IPS DF 4.7 (cell line): ENCODE data around the gene MCM5.
"Not testable (repeated sequence)": the region's sequence is repeated elsewhere in the genome, so short reads cannot be mapped to it uniquely, and the experiment has no call there.

Experiments used
- DNase-seq: peaks from one replicate; pipeline ENCODE4 v3.0.0-alpha.2; 2013; ENCODE audit warnings: low spot score; ENCODE audit errors: extremely low read depth

Gene MCM5

DNA sequence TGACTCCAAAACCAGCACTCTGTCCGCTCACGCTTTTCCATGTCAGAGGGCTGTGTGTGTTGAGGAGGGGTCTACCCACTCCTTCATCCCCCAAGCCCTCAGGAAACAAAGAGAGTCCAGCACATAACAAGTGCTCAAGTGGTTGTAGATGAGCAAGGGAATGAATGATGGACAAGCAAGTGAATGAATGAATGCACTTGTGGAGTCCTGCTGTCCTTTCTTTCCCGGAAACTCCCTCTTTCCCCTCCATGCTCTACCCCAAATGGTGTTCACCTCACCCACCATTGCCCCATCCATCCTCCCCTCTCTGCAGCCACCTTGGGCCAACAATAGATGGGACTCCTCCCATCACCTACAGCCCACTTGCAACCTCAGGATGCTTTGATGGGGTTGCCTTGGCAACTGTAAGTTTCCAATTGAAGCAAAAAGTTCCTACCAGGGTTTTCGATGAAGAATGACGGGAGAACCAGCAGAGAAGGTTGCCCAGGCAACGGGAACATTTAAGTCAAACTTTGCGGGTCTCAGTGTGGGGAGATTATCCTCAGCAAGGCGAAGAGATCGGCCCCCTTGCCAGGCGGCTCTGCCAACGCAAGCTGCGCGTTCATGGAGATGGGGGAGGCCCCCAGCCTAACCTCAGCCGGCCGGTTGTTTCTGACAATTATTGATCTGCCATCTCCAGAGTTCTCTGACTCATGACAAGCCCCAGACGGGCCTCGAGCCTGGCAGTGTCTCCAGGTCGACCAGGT, 51.1 kb downstream of the MCM5 start:
- no peak for DNase-seq

GRCh38 chr22:35451592-35451991, 51.7 kb downstream of the MCM5 start:
- DNase-seq = no peak

- no peak for DNase-seq
Observed at GRCh38 chr22:35452351-35452781, 52.4 kb downstream of the MCM5 start.

DNA sequence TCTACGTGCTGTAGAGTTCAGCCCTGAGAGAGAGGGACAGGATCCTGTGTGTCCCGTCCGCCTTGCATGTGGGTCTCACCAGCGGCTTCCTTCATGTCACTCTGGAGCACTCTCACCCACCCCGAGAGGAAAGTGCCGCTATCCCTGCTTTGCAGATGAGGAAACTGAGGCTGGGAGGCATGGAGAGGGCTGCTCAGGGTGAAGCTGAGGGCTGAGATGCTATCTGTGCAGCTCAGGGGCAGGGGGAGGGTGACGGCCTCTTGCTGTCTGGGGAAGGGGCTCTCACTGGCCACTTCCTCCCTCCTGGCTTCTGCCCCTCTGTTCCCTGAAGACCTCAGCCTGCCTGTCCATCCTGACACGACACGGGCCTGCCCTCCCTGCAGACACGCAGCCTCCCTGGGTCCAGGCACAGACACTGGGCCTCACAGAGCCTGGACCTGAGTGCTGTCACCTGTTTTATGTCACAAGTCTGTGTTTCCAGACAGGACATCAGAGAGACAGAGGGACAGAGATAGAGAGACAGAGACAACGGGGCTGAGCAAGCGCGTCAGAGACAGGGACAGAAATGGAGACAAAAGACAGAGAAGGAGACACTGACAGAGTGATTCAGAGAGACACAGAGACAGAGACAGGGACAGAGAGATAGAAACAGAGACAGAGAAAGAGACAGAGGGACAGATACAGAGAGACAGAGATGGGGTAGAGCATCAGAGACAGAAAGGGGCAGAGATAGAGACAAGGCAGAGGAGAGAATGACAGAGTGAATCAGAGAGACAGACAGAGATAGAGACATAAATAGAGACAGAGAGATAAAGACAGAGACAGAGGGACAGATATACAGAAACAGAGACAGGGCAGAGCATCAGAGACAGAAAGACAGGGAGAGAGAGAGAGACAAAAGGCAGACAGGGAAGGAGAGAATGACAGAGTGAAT, 53.1 kb downstream of the MCM5 start:
- no peak for DNase-seq

- DNase-seq = no peak
Observed at GRCh38 chr22:35454416-35455054, 54.6 kb downstream of the MCM5 start.

- DNase-seq = no peak
Observed at GRCh38 chr22:35455529-35455928, 55.6 kb downstream of the MCM5 start.

- DNase-seq = no peak
Observed at GRCh38 chr22:35456757-35457156, 56.8 kb downstream of the MCM5 start.

DNA sequence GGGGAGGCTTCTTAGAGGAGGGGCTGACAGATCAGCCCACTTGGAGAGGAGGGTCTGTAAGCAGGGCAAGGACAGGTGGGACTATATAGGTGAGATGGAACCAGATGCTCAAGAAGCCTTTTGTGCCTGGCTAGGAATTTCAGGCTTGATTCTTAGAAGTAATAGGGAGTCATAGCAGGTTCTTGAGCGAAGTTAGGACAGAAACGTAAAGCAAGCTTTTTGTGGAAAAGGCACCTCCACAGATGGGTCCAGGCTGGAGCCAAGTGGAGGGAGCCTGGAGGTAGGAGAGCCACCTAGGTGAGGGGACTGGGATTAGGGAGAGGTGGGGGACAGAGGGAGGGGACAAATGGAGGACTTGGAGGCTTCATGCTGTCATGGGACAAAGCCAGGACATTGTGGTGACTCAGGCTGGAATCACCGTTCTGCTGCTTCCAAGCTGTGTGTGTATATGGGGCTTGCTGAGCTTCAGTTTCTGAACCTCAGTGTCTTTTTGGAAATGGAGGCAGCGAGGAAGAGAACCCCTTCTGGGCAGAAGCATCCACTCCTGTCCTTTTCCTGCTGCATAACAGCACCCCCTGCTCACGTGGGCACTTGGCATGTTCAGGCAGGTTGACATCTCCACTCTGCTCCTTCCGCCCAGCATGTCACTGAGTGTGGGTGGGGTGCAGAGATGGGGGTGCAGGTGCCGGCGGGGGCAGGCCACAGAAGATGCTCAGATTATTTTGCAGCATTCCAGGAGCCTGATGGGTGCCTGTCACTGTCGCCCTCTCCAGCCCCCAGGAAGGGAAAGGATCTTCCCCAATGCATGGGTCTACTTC, 58.0 kb downstream of the MCM5 start:
- DNase-seq = no peak

DNA sequence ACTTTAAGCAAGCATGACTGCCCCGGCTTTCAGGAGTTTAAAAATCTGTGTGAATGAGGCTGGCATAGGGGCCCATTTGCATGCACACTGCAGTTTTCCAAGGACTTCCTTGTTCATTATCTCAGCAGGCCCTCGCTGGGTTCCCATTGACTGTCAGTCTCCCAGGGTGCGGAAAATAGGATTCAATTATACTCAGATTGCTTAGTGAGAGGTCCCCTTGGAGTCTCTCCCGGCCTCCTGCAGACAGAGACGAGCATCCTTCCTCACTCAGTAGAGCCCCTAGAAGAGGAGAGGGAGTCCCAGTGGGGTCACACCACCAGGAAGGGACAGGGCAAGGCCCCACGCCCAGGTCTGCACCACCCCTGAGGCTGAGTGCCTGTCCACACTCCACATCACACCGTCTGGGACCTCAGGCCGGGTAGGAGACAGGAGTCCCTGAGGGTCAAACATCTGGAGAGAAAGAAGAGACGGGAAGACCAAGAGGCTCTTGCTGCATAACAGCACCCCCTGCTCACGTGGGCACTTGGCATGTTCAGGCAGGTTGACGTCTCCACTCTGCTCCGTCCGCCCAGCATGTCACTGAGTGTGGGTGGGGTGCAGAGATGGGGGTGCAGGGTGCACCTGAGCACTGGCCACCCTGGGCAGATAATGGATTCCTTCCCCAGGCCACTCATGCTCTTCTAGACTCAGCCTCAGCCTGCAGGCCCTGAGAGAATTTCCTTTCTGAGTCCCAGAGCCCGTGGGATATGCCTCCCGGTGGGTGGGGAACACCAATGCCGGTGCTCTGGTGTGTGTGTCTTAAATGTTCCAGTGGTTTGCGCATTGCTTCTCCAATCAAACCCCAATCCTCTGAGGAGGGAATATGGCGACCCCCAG, 58.8 kb downstream of the MCM5 start:
- no peak for DNase-seq

DNA sequence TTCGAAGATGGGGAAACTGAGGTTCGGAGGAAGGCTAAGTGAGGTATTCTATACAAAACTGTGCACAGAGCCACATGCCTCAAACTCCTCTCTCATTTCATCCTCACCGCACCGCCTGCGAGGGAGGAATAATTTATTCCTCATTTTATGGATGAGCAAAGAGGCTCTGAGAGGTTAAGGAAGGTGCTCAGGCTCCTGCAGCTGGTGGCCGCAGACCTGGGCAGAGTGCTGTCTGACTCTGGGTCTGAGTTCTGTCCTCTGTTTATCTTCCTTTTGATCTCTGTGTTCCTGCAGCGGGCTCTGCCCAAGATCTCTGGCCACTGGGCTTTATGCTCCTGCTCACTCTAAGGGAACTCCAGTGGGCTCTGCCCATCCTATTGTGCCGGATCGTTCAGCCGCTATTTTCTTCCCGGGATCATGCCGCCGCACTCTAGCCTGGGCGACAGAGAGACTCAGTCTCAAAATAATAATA, 59.5 kb downstream of the MCM5 start:
- DNase-seq = no peak

GRCh38 chr22:35459976-35460375, 60.0 kb downstream of the MCM5 start:
- DNase-seq = not testable (repeated sequence)

- DNase-seq = no peak
Observed at GRCh38 chr22:35460688-35461087, 60.7 kb downstream of the MCM5 start.

GRCh38 chr22:35462498-35463230, 62.7 kb downstream of the MCM5 start:
- DNase-seq = no peak

- no peak for DNase-seq
Observed at GRCh38 chr22:35463231-35463933, 63.4 kb downstream of the MCM5 start.

DNA sequence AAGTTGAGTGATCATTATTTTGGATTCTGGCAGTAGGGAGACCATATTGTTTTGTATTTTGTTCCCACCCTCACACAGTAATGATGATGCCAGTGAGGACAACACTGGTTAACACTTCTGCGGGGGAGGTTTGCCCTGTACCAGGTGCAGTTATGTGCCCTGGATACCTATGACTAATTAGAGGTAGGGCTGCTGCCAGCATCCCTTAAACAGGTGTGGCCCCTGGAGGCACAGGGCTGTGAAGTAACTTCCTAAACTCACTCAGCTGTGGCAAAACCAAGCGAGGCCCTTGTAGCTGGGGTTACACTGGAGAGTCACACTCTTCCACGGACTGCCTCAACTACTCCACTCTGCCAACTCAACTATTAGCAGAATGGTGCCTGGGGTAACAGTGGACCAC, 64.5 kb downstream of the MCM5 start:
- DNase-seq = no peak

GRCh38 chr22:35465109-35465701, 65.3 kb downstream of the MCM5 start:
- DNase-seq = no peak

DNA sequence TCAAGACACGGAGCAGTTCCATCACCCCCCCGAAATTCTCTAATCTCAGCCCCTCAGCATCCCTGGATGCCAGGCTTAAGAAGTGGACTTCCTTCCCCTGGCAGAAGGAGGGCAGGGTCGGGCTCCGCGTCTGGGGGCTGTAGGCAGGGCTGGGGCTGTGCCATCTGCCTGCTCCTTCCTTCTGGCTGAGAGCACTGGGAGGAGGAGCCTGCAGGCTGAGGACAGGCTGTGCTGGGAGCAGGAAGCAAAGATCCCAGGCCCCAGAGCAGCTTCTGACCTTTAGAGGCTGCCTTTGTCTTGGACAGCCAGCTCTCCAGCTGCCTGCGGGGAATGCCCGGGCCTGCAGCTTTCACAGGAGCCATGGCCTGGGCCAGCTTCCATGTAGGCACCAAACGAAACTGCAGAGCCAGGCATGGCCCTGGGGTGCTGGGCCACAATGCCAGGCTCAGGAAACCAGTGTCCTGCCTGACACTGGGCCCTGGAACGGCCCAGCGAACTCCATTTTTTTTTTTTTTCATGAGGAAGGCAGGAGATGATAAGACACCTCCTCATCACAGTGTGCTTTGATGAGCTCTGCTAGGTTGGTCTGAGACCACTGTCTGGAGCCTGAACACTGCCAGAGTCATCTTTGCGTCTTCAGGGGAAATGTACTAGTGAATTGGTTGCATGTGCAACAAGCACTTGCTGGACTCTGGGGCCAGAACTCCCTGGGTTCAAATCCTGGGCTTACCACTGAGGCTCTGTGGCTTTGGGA, 67.9 kb downstream of the MCM5 start:
- DNase-seq = no peak

GRCh38 chr22:35470903-35471321, 71.0 kb downstream of the MCM5 start:
- DNase-seq = no peak
